GM12865 (cell line): Measurements from ENCODE around the gene AQP6.

ENCODE experiments used
- DNase-seq: peaks from one replicate; pipeline ENCODE4 v3.0.0; 2010; ENCODE audit warnings: low read depth
- H3K4me3 ChIP-seq: 2 replicates; pipeline ENCODE4 v1.5.1; 2011; ENCODE audit warnings: mild to moderate bottlenecking, low read depth, low read length, control low read depth
- CTCF ChIP-seq: IDR thresholded peaks from 2 replicates; pipeline ENCODE4 v1.5.1; 2011; ENCODE audit warnings: low read length, control low read depth, low read depth, inconsistent platforms; ENCODE audit not compliant: insufficient read depth; ENCODE audit errors: missing control alignments

The AQP6 gene

GRCh38 chr12:49959685-49960473, 12.9 kb upstream of the AQP6 start:
- no peak for TF ChIP-seq CTCF
- no peak overlapping the region for H3K4me3 ChIP-seq
- no peak for DNase-seq

GRCh38 chr12:49960474-49961110, 12.2 kb upstream of the AQP6 start:
- H3K4me3 ChIP-seq, result no peak overlapping the region
- no peak for DNase-seq
- TF ChIP-seq CTCF, result no peak

GRCh38 chr12:49961111-49961922, 11.4 kb upstream of the AQP6 start, which contains the start of gene AQP5:
AQP5 (plus strand) TSS chr12:49961872; CDS start chr12:49962018, 146 bp downstream.
- no peak for DNase-seq
- no peak for TF ChIP-seq CTCF
- H3K4me3 ChIP-seq, result no peak within 1 kb of the TSS

GRCh38 chr12:49961993-49962764, 10.6 kb upstream of the AQP6 start:
- DNase-seq, result no peak
- H3K4me3 ChIP-seq, result no peak overlapping the region
- TF ChIP-seq CTCF, result no peak

- H3K4me3 ChIP-seq, result no peak overlapping the region
- no peak for DNase-seq
- TF ChIP-seq CTCF, result no peak
Measured at GRCh38 chr12:49962861-49963765, 9.6 kb upstream of the AQP6 start.
